CD4-positive, alpha-beta T cell treated with Interleukin-15 for 4 hours (primary cell): ENCODE results near the gene RREB1.

Experiments
- DNase-seq: peaks from one replicate; pipeline ENCODE4 v3.0.0-alpha.2; 2020; ENCODE audit warnings: low spot score

RREB1 gene

GRCh38 chr6:7195339-7196018 is 87.7 kb downstream of the RREB1 start:
- DNase-seq = no peak

DNA sequence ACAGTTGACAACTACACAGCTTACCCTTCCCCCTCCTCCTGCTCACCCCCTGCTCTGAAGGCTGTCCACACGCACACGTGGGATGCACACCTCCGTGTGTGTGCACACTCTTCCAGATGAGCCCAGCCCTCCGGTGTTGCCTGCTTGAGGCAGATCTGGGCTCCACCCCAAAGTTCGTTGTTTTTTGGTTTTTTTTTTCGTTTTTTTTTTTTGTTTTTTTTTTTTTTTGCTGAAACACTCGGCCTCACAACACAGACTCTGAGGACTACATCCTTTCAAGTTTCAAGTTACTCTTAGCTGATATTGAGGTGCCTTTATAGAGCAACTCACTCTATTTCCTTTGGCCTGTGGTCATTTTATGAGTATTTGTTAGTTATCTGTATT is 88.2 kb downstream of the RREB1 start:
- no peak for DNase-seq

DNA sequence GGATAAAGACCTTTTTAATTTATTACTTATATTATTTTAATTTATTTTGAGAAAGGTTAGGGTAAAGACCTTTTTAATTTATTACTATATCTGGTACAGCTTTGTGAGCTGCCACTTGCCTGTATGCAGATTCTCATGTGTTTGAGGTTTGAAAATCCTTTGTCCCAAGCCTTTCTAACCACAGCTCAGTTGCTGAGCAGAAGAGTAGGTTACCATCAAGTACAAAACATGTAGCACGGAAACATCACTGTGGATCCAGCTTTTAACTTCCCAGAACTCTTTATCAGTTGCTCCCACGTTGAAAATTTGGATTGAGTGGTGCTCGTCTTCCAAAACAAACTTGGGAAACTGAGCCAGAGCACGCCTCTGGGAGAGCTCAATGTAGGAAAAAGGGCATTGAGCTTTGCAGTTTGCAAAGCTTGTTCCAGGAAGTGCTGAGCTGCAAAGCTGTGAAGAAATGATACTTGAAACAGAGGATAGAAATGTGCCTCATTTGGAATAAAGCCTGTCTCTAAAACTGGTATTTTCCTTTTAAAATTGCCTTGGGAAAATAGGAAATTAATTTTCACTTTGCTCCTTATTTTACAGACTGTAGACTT is 89.0 kb downstream of the RREB1 start:
- DNase-seq = no peak

DNA sequence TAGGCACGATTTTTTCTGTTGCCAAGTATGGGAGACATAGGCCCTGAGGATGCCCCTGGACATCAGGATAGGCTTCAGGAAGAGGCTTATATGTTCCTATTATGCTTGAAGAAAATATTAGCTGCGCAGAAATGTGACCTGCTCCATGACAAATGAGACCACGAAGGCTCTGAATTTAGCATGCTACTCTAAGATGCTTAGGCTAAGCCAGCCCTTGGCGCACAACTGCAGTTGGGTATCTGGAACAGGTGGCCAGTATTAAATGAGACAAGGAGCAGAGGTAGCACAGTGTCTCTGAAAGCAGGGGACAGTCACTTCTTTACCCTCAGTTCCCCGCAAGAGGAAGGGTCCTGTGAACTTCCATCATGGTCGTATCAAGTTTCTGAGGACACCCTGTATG is 90.0 kb downstream of the RREB1 start:
- DNase-seq = no peak

- DNase-seq = no peak
These were observed 91.4 kb downstream of the RREB1 start for GRCh38 chr6:7198833-7199800.

GRCh38 chr6:7200598-7201443 is 93.1 kb downstream of the RREB1 start:
- no peak for DNase-seq

DNA sequence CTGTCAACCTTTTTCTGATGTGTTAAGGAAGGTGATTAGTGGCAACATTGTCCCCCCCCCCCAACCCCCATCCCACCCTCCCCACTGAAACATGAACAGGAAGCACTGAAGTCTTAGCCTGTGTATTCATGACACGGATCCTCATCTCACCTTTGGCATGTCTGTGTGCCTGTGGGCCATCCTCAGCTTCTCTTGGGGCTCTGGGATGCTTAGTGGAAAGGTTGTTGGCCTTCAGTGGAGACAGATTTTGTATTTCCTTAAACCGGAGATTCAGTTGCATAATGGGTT is 93.6 kb downstream of the RREB1 start:
- no peak for DNase-seq

- DNase-seq = peak; percentile 20
These were observed 94.2 kb downstream of the RREB1 start for GRCh38 chr6:7201732-7202541.

GRCh38 chr6:7202950-7203349 is 95.2 kb downstream of the RREB1 start:
- DNase-seq = no peak

DNA sequence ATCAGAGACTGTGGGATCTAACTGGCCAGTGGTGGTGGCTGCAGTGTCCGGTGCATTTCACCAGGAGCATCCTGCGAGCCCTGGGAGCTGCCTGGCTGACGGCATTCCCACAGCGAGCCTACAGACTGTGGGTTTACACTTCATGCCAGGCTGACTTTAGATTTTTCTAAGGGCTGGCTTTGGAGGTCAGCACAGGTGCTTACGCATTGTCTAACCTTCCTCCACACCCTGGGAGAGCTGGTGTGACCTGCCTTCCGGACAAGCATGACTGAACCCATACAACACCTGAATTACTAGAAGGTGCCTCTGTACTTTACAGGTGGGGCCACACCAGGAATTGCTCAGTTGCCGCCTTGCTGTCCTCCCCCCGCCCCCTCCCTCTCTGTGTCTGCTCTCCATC is 96.2 kb downstream of the RREB1 start:
- no peak for DNase-seq

DNA sequence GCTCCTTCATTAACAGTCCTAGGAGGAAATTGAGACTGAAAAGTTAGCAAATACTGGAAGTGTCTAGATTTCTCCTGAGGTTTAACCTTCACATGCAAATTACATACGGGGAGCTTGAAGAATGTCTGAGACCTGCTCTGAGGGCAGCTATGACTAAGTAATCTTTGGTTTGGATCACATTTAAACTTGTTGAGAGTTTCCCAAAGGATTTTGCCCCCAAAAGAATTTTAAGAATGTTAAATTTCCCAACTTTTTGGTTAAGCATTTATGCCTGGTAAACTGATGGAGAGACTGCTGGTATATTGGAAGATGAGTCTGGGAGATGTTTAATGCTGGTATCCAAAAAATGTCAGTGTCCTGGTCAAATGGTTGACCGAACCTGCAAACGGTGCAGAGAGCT is 97.0 kb downstream of the RREB1 start:
- no peak for DNase-seq

DNA sequence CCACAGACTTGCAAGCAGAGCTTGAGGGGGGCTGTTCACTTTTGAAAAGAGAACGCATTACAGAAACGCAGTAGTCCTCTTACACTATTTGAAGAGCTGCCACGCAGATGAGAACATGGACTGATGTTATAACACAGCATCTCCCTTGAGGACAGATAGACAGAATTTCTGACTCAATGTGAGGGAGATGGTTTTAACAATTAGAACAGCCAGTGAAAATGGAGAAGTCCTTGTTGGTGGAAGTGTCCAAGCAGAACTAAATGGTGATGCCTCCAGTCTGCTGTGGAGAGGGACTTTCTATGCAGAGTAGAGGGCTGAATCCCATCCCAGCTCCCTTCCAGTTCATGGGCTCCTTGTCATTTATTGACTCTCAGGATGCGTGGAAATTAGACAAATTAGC is 100.0 kb downstream of the RREB1 start:
- DNase-seq = no peak

- no peak for DNase-seq
These were observed 105.7 kb downstream of the RREB1 start for GRCh38 chr6:7213416-7213815.

- no peak for DNase-seq
These were observed 106.7 kb downstream of the RREB1 start for GRCh38 chr6:7214468-7214867.

GRCh38 chr6:7215131-7215530 is 107.4 kb downstream of the RREB1 start:
- no peak for DNase-seq

DNA sequence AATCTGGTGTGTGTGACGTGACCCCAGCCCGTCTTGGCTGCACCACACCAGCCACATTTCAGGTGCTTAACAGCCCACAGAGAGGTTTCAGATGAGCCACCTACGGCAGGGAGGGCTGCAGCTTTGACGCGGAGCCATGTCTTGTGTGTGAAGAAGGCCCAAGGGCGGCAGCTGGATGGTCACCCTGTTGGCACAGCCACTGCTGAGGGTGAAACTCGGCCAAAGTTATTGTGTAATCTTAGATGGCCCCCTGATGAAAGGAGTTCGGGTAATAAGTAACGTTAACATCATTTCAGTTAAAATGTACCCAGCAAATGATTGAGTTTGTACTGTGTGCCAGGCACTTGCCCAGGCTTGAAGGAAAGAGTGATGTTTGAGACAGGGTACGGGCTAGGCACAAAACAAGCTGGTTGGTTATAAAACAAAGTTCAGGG is 108.1 kb downstream of the RREB1 start:
- no peak for DNase-seq

GRCh38 chr6:7216941-7217621 is 109.3 kb downstream of the RREB1 start:
- no peak for DNase-seq

DNA sequence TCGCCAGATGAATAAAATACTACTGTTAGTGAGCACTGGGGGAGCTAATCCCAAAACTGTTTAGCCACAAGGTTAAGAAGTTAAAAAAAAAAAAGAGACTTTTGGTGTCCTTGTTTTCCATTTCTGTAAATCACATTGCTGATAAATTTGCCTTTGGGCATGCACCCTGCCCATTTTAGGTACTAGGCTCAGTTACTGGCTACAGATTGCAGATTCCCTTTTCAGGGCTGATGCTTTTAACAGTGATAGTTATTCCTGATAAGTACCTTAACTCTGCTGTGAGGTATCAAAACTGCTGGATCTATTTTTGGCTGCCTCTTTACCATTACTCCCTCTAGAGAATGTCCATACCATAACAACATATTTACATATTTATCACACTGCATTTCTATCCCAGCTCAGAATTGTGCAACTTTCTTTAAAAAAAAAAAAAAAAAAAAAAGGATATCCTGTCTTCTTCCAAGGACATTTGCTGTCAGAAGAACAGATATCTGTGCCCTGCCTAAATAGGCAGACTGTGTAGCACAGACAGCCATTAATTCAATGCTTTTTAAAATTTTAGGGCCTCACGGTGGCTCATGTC is 110.7 kb downstream of the RREB1 start:
- DNase-seq = no peak

DNA sequence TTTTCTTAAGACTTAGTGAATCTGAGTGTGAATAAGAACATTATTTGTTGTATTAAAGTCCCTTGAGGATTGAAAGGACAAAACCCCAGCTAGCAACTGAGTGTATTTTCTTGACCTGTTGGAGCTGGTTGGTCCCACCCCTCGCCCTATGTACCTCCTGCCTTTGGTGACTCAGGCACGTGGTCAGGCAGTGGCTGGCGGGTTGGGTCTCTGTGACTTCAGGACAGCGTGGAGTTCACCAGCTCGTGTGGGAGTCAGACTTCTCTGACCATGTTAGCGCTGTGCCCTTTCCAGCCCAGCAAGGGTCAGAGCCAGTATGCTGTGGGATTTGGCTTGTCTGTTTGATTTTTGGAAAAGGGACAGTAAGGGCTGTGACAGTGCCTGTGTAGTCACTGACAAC is 111.5 kb downstream of the RREB1 start:
- no peak for DNase-seq

GRCh38 chr6:7222197-7222596 is 114.4 kb downstream of the RREB1 start:
- no peak for DNase-seq
